ENCODE results near the gene HORMAD2.
"Not testable (repeated sequence)": the region's sequence is repeated elsewhere in the genome, so short reads cannot be mapped to it uniquely, and the experiment has no call there.

Gene HORMAD2

GRCh38 chr22:30074147-30074546 lies 6.1 kb upstream of the HORMAD2 start:
- DNase-seq (ENCODE audit: low spot score): no peak
- TF ChIP-seq CTCF (IDR thresholded peaks at IDR 0.05): no peak
- H3K27ac ChIP-seq: no peak overlapping the region
- H3K4me3 ChIP-seq: no peak overlapping the region

- Histone ChIP-seq H3K4me3 (no peak overlapping the region), H3K27ac (no peak overlapping the region)
- no peak for DNase-seq (ENCODE audit: low spot score)
- no peak for TF ChIP-seq CTCF (IDR thresholded peaks at IDR 0.05)
Measured at GRCh38 chr22:30074994-30075393, 5.3 kb upstream of the HORMAD2 start.

GRCh38 chr22:30077279-30077880 lies 2.9 kb upstream of the HORMAD2 start:
- DNase-seq (ENCODE audit: low spot score): no peak
- Histone ChIP-seq H3K27ac (no peak overlapping the region), H3K4me3 (no peak overlapping the region)
- no peak for TF ChIP-seq CTCF (IDR thresholded peaks at IDR 0.05)

DNA sequence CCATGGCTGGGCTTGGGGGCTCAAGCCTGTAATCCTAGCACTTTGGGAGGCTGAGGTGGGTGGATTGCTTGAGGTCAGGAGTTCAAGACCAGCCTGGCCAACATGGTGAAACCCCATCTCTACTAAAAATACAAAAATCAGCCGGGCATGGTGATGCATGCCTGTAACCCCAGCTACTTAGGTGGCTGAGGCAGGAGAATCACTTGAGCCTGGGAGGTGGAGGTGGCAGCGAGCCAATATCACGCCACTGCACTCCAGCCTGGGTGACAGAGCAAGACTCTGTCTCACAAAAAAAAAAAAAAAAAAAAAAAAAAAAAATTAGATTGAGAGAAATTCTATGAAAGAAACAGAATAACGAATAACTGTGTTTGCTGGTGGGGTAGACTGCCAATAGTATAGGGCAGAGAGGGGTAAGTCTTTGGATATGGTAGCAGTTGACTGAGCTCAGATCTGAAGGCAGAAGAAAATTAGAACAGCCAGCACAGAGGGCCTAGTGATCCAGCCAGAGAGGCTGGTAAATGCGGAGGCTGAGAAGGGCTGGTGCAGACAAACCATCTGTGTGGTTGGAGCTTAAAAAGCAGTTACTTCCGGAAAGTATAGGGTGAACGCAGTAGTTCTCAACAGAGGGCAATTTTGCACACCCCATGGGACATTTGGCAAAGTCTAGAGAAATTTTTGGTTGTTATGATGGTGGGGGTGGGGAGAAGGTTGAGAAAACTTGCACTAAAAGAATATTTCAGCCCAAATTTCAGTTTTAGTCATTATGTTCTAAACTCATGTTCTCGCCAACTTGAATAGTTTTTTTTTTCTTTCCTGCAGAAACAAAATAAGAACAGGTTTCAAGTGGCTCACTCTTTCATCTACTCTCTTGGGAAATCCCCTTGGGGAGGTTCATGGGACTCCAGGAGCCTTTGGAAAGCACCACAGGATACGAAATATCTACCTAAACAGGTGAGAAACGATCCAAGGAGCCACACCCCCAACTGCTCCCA lies 1.6 kb upstream of the HORMAD2 start:
- no peak for TF ChIP-seq CTCF (IDR thresholded peaks at IDR 0.05)
- H3K27ac ChIP-seq: no peak overlapping the region
- no peak overlapping the region for H3K4me3 ChIP-seq
- no peak for DNase-seq (ENCODE audit: low spot score)

DNA sequence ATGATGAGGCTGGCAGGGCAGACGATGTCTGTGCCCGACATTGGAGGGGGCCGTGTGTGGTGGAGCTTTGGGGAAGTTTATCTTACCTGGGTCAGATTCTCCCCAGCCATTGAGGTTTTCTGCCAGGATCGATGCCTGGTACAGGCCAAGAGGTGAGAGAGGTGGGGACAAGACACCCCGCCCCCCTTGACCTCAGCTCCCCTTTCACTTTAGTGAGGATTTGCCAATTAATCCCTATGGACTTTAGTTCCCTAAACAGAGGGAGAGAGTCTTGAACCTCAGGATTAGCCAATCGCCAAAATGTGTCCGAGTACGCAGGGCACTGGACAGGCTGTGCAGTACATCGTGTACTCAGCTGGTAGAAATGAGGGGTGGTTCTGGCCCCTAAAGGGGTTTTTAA lies 541 bp downstream of the HORMAD2 start:
- H3K4me3 ChIP-seq: no peak overlapping the region
- DNase-seq (ENCODE audit: low spot score): no peak
- H3K27ac ChIP-seq: no peak overlapping the region
- no peak for TF ChIP-seq CTCF (IDR thresholded peaks at IDR 0.05)

- Histone ChIP-seq H3K4me3 (no peak overlapping the region), H3K27ac (no peak overlapping the region)
- no peak for TF ChIP-seq CTCF (IDR thresholded peaks at IDR 0.05)
- DNase-seq (ENCODE audit: low spot score): no peak
Measured at GRCh38 chr22:30086496-30086895, 6.2 kb downstream of the HORMAD2 start.

DNA sequence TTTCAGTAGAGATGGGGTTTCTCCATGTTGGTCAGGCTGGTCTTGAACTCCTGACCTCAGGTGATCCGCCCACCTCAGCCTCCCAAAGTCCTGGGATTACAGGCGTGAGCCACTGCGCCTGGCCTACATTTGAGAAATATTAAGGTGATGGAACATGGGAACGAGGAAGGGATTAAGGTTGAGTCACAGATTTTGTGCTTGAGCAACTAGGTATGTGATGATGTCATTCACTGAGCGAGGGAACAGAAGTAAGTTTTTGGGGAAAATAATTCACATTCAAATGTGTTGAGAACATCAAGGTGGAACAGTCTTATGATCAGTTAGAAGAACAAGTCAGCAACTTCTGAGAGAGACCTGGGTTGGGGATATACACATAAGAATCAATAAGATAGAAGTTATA lies 6.8 kb downstream of the HORMAD2 start:
- not testable (repeated sequence) for H3K4me3 ChIP-seq; H3K27ac ChIP-seq; DNase-seq (ENCODE audit: low spot score)

Measured in coronary artery (tissue), 2 donors.